Glutamatergic neuron (in vitro differentiated cells): Measurements from ENCODE around the gene OLFML2A. TPM values are rescaled to one million over a fixed set of nuclear protein-coding genes. Genes with fewer than 3 reads are reported as not detected.

Experiments used
- DNase-seq: peaks from one replicate; pipeline ENCODE4 v3.0.0; 2022
- H3K27ac Mint-ChIP-seq: one replicate; pipeline ENCODE4 v1.8.0; 2020; ENCODE audit warnings: mild to moderate bottlenecking, mixed read lengths, inconsistent platforms; ENCODE audit not compliant: unreplicated experiment
- H3K27me3 Mint-ChIP-seq: one replicate; pipeline ENCODE4 v1.8.0; 2020; ENCODE audit warnings: mild to moderate bottlenecking, moderate library complexity, mixed read lengths, inconsistent platforms; ENCODE audit not compliant: unreplicated experiment
- H3K36me3 Mint-ChIP-seq: one replicate; pipeline ENCODE4 v1.8.0; 2020; ENCODE audit warnings: mild to moderate bottlenecking, mixed read lengths, inconsistent platforms; ENCODE audit not compliant: unreplicated experiment
- H3K4me1 Mint-ChIP-seq: one replicate; pipeline ENCODE4 v1.8.0; 2020; ENCODE audit warnings: mild to moderate bottlenecking, low read depth, mixed read lengths, inconsistent platforms; ENCODE audit not compliant: unreplicated experiment
- H3K4me3 Mint-ChIP-seq: one replicate; pipeline ENCODE4 v1.8.0; 2020; ENCODE audit warnings: mild to moderate bottlenecking, mixed read lengths, inconsistent platforms; ENCODE audit not compliant: unreplicated experiment
- H3K9me3 Mint-ChIP-seq: one replicate; pipeline ENCODE4 v1.8.0; 2020; ENCODE audit warnings: mild to moderate bottlenecking, moderate library complexity, mixed read lengths, inconsistent platforms; ENCODE audit not compliant: unreplicated experiment
- CTCF ChIP-seq: fragments of 200-600 bp; sonication (generic); IDR thresholded peaks from one replicate; pipeline ENCODE4 v1.5.0; 2021; ENCODE audit not compliant: partially characterized antibody, unreplicated experiment
- total RNA-seq: library from RNA; stranded (reverse); fragmentation: NEBNext Ultra II Directional; extraction: Animal tissue kit (Norgen Biotek cat#: 25700); gene quantifications from one replicate; pipeline ENCODE4 v1.2.1, GENCODE V29; 2021; ENCODE audit not compliant: unreplicated experiment

The OLFML2A gene
- total RNA-seq, 1 donor from 2014 or later, result not detected

GRCh38 chr9:124764774-124765438 is 12.0 kb upstream of the OLFML2A start:
- no peak for TF ChIP-seq CTCF
- Mint-ChIP-seq H3K4me1 (peaks cover 16% of the 10 kb centered on the region), H3K27me3 (peaks cover 9% of the 10 kb centered on the region), H3K4me3 (no peak overlapping the region), H3K9me3 (peaks cover 8% of the 10 kb centered on the region), H3K27ac (no peak overlapping the region), H3K36me3 (no peaks in the 10 kb centered on the region)
- DNase-seq, result no peak

- H3K27me3 Mint-ChIP-seq, result peaks cover 11% of the 10 kb centered on the region
- no peak overlapping the region for H3K27ac Mint-ChIP-seq
- no peak for DNase-seq
Observed at GRCh38 chr9:124765439-124765835, 11.5 kb upstream of the OLFML2A start.

GRCh38 chr9:124766326-124766725 is 10.6 kb upstream of the OLFML2A start:
- H3K4me3 Mint-ChIP-seq, result no peak overlapping the region
- no peaks in the 10 kb centered on the region for H3K36me3 Mint-ChIP-seq
- no peak overlapping the region for H3K27ac Mint-ChIP-seq
- H3K27me3 Mint-ChIP-seq, result peaks cover 12% of the 10 kb centered on the region
- DNase-seq, result no peak
- peaks cover 8% of the 10 kb centered on the region for H3K9me3 Mint-ChIP-seq
- peaks cover 16% of the 10 kb centered on the region for H3K4me1 Mint-ChIP-seq
- no peak for TF ChIP-seq CTCF

More at GRCh38 chr9:124765439-124765835, 11.5 kb upstream of the OLFML2A start:
- H3K36me3 Mint-ChIP-seq, result no peaks in the 10 kb centered on the region
- peaks cover 8% of the 10 kb centered on the region for H3K9me3 Mint-ChIP-seq
- H3K4me1 Mint-ChIP-seq, result peaks cover 16% of the 10 kb centered on the region
- no peak for TF ChIP-seq CTCF
- no peak overlapping the region for H3K4me3 Mint-ChIP-seq

GRCh38 chr9:124766815-124767554 is 9.9 kb upstream of the OLFML2A start:
- no peak for DNase-seq
- H3K4me3 Mint-ChIP-seq, result no peak overlapping the region
- peaks cover 8% of the 10 kb centered on the region for H3K9me3 Mint-ChIP-seq
- H3K27ac Mint-ChIP-seq, result no peak overlapping the region
- TF ChIP-seq CTCF, result no peak
- H3K36me3 Mint-ChIP-seq, result no peaks in the 10 kb centered on the region
- H3K4me1 Mint-ChIP-seq, result peaks cover 16% of the 10 kb centered on the region
- H3K27me3 Mint-ChIP-seq, result peaks cover 15% of the 10 kb centered on the region

- no peak for DNase-seq
- H3K27me3 Mint-ChIP-seq, result peaks cover 15% of the 10 kb centered on the region
- peaks cover 16% of the 10 kb centered on the region for H3K4me1 Mint-ChIP-seq
- H3K9me3 Mint-ChIP-seq, result peaks cover 13% of the 10 kb centered on the region
- no peak overlapping the region for H3K4me3 Mint-ChIP-seq
- no peaks in the 10 kb centered on the region for H3K36me3 Mint-ChIP-seq
- no peak overlapping the region for H3K27ac Mint-ChIP-seq
- no peak for TF ChIP-seq CTCF
Observed at GRCh38 chr9:124767821-124768220, 9.1 kb upstream of the OLFML2A start.
